OCI-LY7 (cell line): ENCODE data around the gene BCAN. TPM values are rescaled to one million over a fixed set of nuclear protein-coding genes. Genes with fewer than 3 reads are reported as not detected.

Source experiments
- BruUV-seq: library from RNA; stranded (reverse); fragments of 400-500 nt; replicated peaks from 2 replicates; lab custom pipeline; 2021; lab: Mats Ljungman, UMichigan
- CTCF ChIA-PET: fragments of 300-600 bp; sonication (Branson Sonifier 250); formaldehyde crosslinking; loops from one replicate; lab custom pipeline; 2022; ENCODE audit warnings: antibody characterized with exemption; ENCODE audit not compliant: unreplicated experiment; lab: Charles Lee
- POLR2A ChIA-PET: fragments of 300-600 bp; sonication (Branson Sonifier 250); formaldehyde crosslinking; loops from one replicate; lab custom pipeline; 2022; ENCODE audit warnings: antibody characterized with exemption; lab: Charles Lee
- DNase-seq: peaks from one replicate; pipeline ENCODE4 v3.0.0-alpha.2; 2015; ENCODE audit warnings: low spot score
- H2AFZ ChIP-seq: fragments of 200-600 bp; sonication (generic), shearing (Covaris generic); 2 replicates; pipeline ENCODE4 v1.6.1; 2014; ENCODE audit warnings: mild to moderate bottlenecking, antibody characterized with exemption, low read length, moderate library complexity
- H3K27ac ChIP-seq: fragments of 200-600 bp; sonication (generic); 2 replicates; pipeline ENCODE4 v1.5.1; 2014; ENCODE audit warnings: mixed run types, low read depth, mild to moderate bottlenecking, moderate library complexity, low read length, inconsistent platforms; ENCODE audit not compliant: poor library complexity, severe bottlenecking
- H3K36me3 ChIP-seq: fragments of 200-600 bp; sonication (generic); 2 replicates; pipeline ENCODE4 v1.6.1; 2014; ENCODE audit warnings: mild to moderate bottlenecking, antibody characterized with exemption, low read length, moderate library complexity, mixed read lengths; ENCODE audit not compliant: insufficient read depth
- H3K4me1 ChIP-seq: fragments of 200-600 bp; sonication (generic); 2 replicates; pipeline ENCODE4 v1.5.1; 2014; ENCODE audit warnings: mild to moderate bottlenecking, low read length; ENCODE audit not compliant: insufficient read depth, poor library complexity, severe bottlenecking
- H3K4me2 ChIP-seq: fragments of 200-600 bp; sonication (generic); 2 replicates; pipeline ENCODE4 v1.6.1; 2014; ENCODE audit warnings: mild to moderate bottlenecking, low read length
- H3K4me3 ChIP-seq: fragments of 200-600 bp; sonication (generic); 2 replicates; pipeline ENCODE4 v1.5.1; 2014; ENCODE audit warnings: mild to moderate bottlenecking, low read depth, low read length; ENCODE audit not compliant: poor library complexity, severe bottlenecking
- H3K79me2 ChIP-seq: fragments of 200-600 bp; sonication (generic); 2 replicates; pipeline ENCODE4 v1.6.1; 2016; ENCODE audit warnings: low read depth, mild to moderate bottlenecking, low read length, moderate library complexity, mixed read lengths; ENCODE audit not compliant: insufficient read depth
- H3K9me2 ChIP-seq: fragments of 200-600 bp; sonication (generic); 2 replicates; pipeline ENCODE4 v1.6.1; 2016; ENCODE audit warnings: mild to moderate bottlenecking, low read length, mixed read lengths; ENCODE audit not compliant: insufficient read depth
- H3K9me3 ChIP-seq: fragments of 200-600 bp; sonication (generic); 2 replicates; pipeline ENCODE4 v1.6.1; 2014; ENCODE audit warnings: mild to moderate bottlenecking, mixed run types, low read length, mixed read lengths
- H4K20me1 ChIP-seq: fragments of 200-600 bp; sonication (generic); 2 replicates; pipeline ENCODE4 v1.6.1; 2014; ENCODE audit warnings: mild to moderate bottlenecking, antibody characterized with exemption, low read length, moderate library complexity, mixed read lengths; ENCODE audit not compliant: insufficient read depth
- CTCF ChIP-seq: fragments of 200-600 bp; sonication (generic); conservative IDR thresholded peaks from 2 replicates; pipeline ENCODE4 v1.5.1; 2014; ENCODE audit warnings: mild to moderate bottlenecking, antibody characterized with exemption, low read length, moderate library complexity, mixed read lengths
- EZH2phosphoT487 ChIP-seq: fragments of 200-600 bp; sonication (generic); IDR thresholded peaks from 2 replicates; pipeline ENCODE4 v1.6.1; 2018; ENCODE audit warnings: low read depth, borderline replicate concordance, mild to moderate bottlenecking, mixed run types, antibody characterized with exemption, low read length, moderate library complexity, mixed read lengths
- intact Hi-C: fragments of 100-400 bp; cut with micrococcal nuclease; formaldehyde crosslinking; loops from one replicate; pipeline ENCODE4 v1.10.0; 2022; ENCODE audit not compliant: unreplicated experiment
- total RNA-seq, 2 experiments: library from RNA; depleted of rRNA in 1 of 2; stranded (reverse); fragments of >200 nt in 1 of 2; shearing (Covaris generic) in 1 of 2; gene quantifications; 2 replicates each; pipeline ENCODE4 v1.2.3, GENCODE V29; 2014 to 2022

The BCAN gene
- total RNA-seq, 2 experiments from 2014 or later: not detected

- H3K9me3 ChIP-seq: no peaks in the 10 kb centered on the region
- no peaks in the 10 kb centered on the region for H3K9me2 ChIP-seq
- ChIA-PET CTCF (interaction anchor here (1.0 to 3.2 kb wide), 2 partner anchors 18 to 35 kb away, joined by 3 to 36 read pairs; no protein-coding TSS in a partner anchor), POLR2A (no interaction called here)
- no peak for TF ChIP-seq CTCF
- H3K79me2 ChIP-seq: no peaks in the 10 kb centered on the region
- H3K4me2 ChIP-seq: no peak overlapping the region
- DNase-seq: no peak
- H3K27ac ChIP-seq: no peak overlapping the region
- H4K20me1 ChIP-seq: no peaks in the 10 kb centered on the region
- H3K4me3 ChIP-seq: no peak overlapping the region
- no peaks in the 10 kb centered on the region for H3K36me3 ChIP-seq
- H3K4me1 ChIP-seq: peaks cover 17% of the 10 kb centered on the region
- BruUV-seq: no TSS peak
- intact Hi-C loops: no loop called here
- H2AFZ ChIP-seq: no peak overlapping the region
Measured at GRCh38 chr1:156690675-156691036, 48.7 kb downstream of the BCAN start.

- CTCF ChIA-PET: interaction anchor here (1.0 to 3.2 kb wide), 2 partner anchors 17 to 35 kb away, joined by 3 to 36 read pairs; no protein-coding TSS in a partner anchor
- Histone ChIP-seq H3K4me2 (no peak overlapping the region), H3K9me3 (no peaks in the 10 kb centered on the region), H3K4me1 (peaks cover 17% of the 10 kb centered on the region), H3K36me3 (no peaks in the 10 kb centered on the region), H3K4me3 (no peak overlapping the region), H3K27ac (no peak overlapping the region), H4K20me1 (no peaks in the 10 kb centered on the region), H2AFZ (no peak overlapping the region), H3K9me2 (no peaks in the 10 kb centered on the region), H3K79me2 (no peaks in the 10 kb centered on the region)
- TF ChIP-seq EZH2phosphoT487 (no peak), CTCF (no peak)
- DNase-seq: no peak
- no TSS peak for BruUV-seq
- POLR2A ChIA-PET: no interaction called here
- intact Hi-C loops: no loop called here
Measured at GRCh38 chr1:156691191-156691590, 49.3 kb downstream of the BCAN start.

GRCh38 chr1:156691665-156692440 is 49.9 kb downstream of the BCAN start:
- no peak for DNase-seq
- Histone ChIP-seq H3K36me3 (no peaks in the 10 kb centered on the region), H3K4me2 (no peak overlapping the region), H3K9me3 (no peaks in the 10 kb centered on the region), H3K4me3 (no peak overlapping the region), H3K79me2 (no peaks in the 10 kb centered on the region), H3K9me2 (no peaks in the 10 kb centered on the region), H4K20me1 (no peaks in the 10 kb centered on the region), H3K27ac (no peak overlapping the region), H2AFZ (no peak overlapping the region), H3K4me1 (peaks cover 17% of the 10 kb centered on the region)
- BruUV-seq: no TSS peak
- intact Hi-C loops: no loop called here
- ChIA-PET CTCF (interaction anchor here (1.0 to 3.2 kb wide), 2 partner anchors 16 to 34 kb away, joined by 3 to 36 read pairs; no protein-coding TSS in a partner anchor), POLR2A (no interaction called here)
- TF ChIP-seq CTCF: no peak
- TF ChIP-seq EZH2phosphoT487: no peak
